CD4-positive, alpha-beta T cell treated with Interleukin-2 at 100 ng/mL for 4 hours (primary cell): ENCODE measurements around the gene POU3F2.

Experiments used
- DNase-seq: peaks from one replicate; pipeline ENCODE4 v3.0.0-alpha.2; 2020; ENCODE audit warnings: low spot score

Gene POU3F2

GRCh38 chr6:98831057-98831958 lies 3.1 kb upstream of the POU3F2 start:
- DNase-seq: no peak

GRCh38 chr6:98831959-98832283 lies 2.5 kb upstream of the POU3F2 start:
- no peak for DNase-seq

GRCh38 chr6:98832284-98833056 lies 1.9 kb upstream of the POU3F2 start:
- DNase-seq: no peak

- DNase-seq: no peak
These were observed 1.4 kb upstream of the POU3F2 start for GRCh38 chr6:98833057-98833306.

- peak; percentile 17 for DNase-seq
These were observed 891 bp upstream of the POU3F2 start for GRCh38 chr6:98833307-98834059.

- DNase-seq: no peak
These were observed 1.0 kb downstream of the POU3F2 start for GRCh38 chr6:98835149-98836024.

GRCh38 chr6:98836025-98836961 lies 1.9 kb downstream of the POU3F2 start:
- DNase-seq: no peak

- DNase-seq: no peak
These were observed 2.9 kb downstream of the POU3F2 start for GRCh38 chr6:98836962-98837944.

- DNase-seq: no peak
These were observed 3.7 kb downstream of the POU3F2 start for GRCh38 chr6:98838032-98838431.

- no peak for DNase-seq
These were observed 4.6 kb downstream of the POU3F2 start for GRCh38 chr6:98838975-98839374.

GRCh38 chr6:98839781-98840361 lies 5.5 kb downstream of the POU3F2 start:
- DNase-seq: no peak

GRCh38 chr6:98840385-98840784 lies 6.0 kb downstream of the POU3F2 start:
- no peak for DNase-seq

- DNase-seq: no peak
These were observed 6.7 kb downstream of the POU3F2 start for GRCh38 chr6:98840996-98841513.

- no peak for DNase-seq
These were observed 7.4 kb downstream of the POU3F2 start for GRCh38 chr6:98841621-98842341.

- DNase-seq: no peak
These were observed 8.2 kb downstream of the POU3F2 start for GRCh38 chr6:98842342-98843180.

GRCh38 chr6:98843271-98844243 lies 9.2 kb downstream of the POU3F2 start:
- no peak for DNase-seq
